WTC11 (cell line): Measurements from ENCODE around the gene FPR3.

ENCODE experiments used
- ATF3 ChIP-seq: sonication (generic); formaldehyde crosslinking; conservative IDR thresholded peaks from 2 replicates; pipeline ENCODE4 v1.8.1; 2022; ENCODE audit warnings: mild to moderate bottlenecking, missing genetic modification reagents
- CTCF ChIP-seq: fragments of 200-600 bp; IDR thresholded peaks from 2 replicates; pipeline ENCODE4 v1.8.0; 2022; ENCODE audit warnings: antibody characterized with exemption
- JAZF1 ChIP-seq: fragments of 250-450 bp; sonication (Bioruptor Pico); IDR thresholded peaks from 2 replicates; pipeline ENCODE4 v1.9.0; 2021; ENCODE audit warnings: moderate library complexity, mild to moderate bottlenecking, inconsistent platforms
- JUN ChIP-seq: sonication (generic); formaldehyde crosslinking; IDR thresholded peaks from 2 replicates; pipeline ENCODE4 v1.8.0; 2023; ENCODE audit warnings: mild to moderate bottlenecking, missing genetic modification reagents
- MYBL2 ChIP-seq: sonication (generic); formaldehyde crosslinking; IDR thresholded peaks from 2 replicates; pipeline ENCODE4 v1.8.1; 2023; ENCODE audit warnings: mild to moderate bottlenecking, moderate library complexity, missing genetic modification reagents
- NR2C2 ChIP-seq: sonication (generic); formaldehyde crosslinking; IDR thresholded peaks from 2 replicates; pipeline ENCODE4 v1.8.0; 2022; ENCODE audit warnings: mild to moderate bottlenecking, missing genetic modification reagents
- SP1 ChIP-seq: sonication (generic); formaldehyde crosslinking; conservative IDR thresholded peaks from 2 replicates; pipeline ENCODE4 v1.8.1; 2022; ENCODE audit warnings: missing genetic modification reagents
- TEAD1 ChIP-seq: sonication (generic); formaldehyde crosslinking; IDR thresholded peaks from 2 replicates; pipeline ENCODE4 v1.8.0; 2022; ENCODE audit warnings: mild to moderate bottlenecking, missing genetic modification reagents
- TEAD4 ChIP-seq: sonication (generic); formaldehyde crosslinking; IDR thresholded peaks from 2 replicates; pipeline ENCODE4 v1.8.0; 2022; ENCODE audit warnings: mild to moderate bottlenecking, missing genetic modification reagents
- ZNF232 ChIP-seq: sonication (generic); formaldehyde crosslinking; IDR thresholded peaks from 2 replicates; pipeline ENCODE4 v1.8.0; 2022; ENCODE audit warnings: mild to moderate bottlenecking, missing genetic modification reagents
- ZNF423 ChIP-seq: fragments of 250-450 bp; sonication (Bioruptor Pico); IDR thresholded peaks from 2 replicates; pipeline ENCODE4 v2.1.2; 2022; ENCODE audit warnings: mild to moderate bottlenecking, moderate library complexity
- TF ChIP-seq, protein P1 (sequence below): sonication (generic); formaldehyde crosslinking; IDR thresholded peaks from 2 replicates; pipeline ENCODE4 v1.8.0; 2022; ENCODE audit warnings: mild to moderate bottlenecking, missing genetic modification reagents
- TF ChIP-seq, protein P2 (sequence below): sonication (generic); formaldehyde crosslinking; IDR thresholded peaks from 2 replicates; pipeline ENCODE4 v1.8.1; 2023; ENCODE audit warnings: mild to moderate bottlenecking, missing genetic modification reagents

- TF ChIP-seq ZNF423 (CRISPR knock-in tag) (no peak), CTCF (no peak), MYBL2 (CRISPR knock-in tag) (no peak), TEAD1 (CRISPR knock-in tag) (no peak), JAZF1 (CRISPR knock-in tag) (no peak), TEAD4 (no peak), NR2C2 (no peak), SP1 (CRISPR knock-in tag) (no peak), JUN (CRISPR knock-in tag) (no peak), ATF3 (no peak), ZNF232 (CRISPR knock-in tag) (no peak)
- TF ChIP-seq, protein P1, sequence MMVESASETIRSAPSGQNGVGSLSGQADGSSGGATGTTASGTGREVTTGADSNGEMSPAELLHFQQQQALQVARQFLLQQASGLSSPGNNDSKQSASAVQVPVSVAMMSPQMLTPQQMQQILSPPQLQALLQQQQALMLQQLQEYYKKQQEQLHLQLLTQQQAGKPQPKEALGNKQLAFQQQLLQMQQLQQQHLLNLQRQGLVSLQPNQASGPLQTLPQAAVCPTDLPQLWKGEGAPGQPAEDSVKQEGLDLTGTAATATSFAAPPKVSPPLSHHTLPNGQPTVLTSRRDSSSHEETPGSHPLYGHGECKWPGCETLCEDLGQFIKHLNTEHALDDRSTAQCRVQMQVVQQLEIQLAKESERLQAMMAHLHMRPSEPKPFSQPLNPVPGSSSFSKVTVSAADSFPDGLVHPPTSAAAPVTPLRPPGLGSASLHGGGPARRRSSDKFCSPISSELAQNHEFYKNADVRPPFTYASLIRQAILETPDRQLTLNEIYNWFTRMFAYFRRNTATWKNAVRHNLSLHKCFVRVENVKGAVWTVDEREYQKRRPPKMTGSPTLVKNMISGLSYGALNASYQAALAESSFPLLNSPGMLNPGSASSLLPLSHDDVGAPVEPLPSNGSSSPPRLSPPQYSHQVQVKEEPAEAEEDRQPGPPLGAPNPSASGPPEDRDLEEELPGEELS = no peak
- TF ChIP-seq, protein P2, sequence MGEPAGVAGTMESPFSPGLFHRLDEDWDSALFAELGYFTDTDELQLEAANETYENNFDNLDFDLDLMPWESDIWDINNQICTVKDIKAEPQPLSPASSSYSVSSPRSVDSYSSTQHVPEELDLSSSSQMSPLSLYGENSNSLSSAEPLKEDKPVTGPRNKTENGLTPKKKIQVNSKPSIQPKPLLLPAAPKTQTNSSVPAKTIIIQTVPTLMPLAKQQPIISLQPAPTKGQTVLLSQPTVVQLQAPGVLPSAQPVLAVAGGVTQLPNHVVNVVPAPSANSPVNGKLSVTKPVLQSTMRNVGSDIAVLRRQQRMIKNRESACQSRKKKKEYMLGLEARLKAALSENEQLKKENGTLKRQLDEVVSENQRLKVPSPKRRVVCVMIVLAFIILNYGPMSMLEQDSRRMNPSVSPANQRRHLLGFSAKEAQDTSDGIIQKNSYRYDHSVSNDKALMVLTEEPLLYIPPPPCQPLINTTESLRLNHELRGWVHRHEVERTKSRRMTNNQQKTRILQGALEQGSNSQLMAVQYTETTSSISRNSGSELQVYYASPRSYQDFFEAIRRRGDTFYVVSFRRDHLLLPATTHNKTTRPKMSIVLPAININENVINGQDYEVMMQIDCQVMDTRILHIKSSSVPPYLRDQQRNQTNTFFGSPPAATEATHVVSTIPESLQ = no peak
These were observed 5.7 kb upstream of the FPR3 start for GRCh38 chr19:51789061-51789795.
